Measurements from ENCODE around the gene USP10.

GRCh38 chr16:84768808-84769197 lies 69.0 kb downstream of the USP10 start:
- TF ChIP-seq CTCF (conservative IDR thresholded peaks at IDR 0.05; ENCODE audit: low read length) (no peak), EZH2phosphoT487 (IDR thresholded peaks at IDR 0.05; ENCODE audit: borderline replicate concordance) (no peak)

Data from Loucy (cell line).